HUES48 (cell line): ENCODE data around the gene NHSL1.
A peak's percentile ranks its signal among the peaks of the same experiment; 100 is the strongest.

Source experiments
- H3K27ac ChIP-seq: one replicate; pipeline ENCODE4 v1.7.0; 2013; ENCODE audit warnings: low read depth, low read length, inconsistent platforms
- H3K27me3 ChIP-seq: 2 replicates; pipeline ENCODE4 v1.6.1; 2013; ENCODE audit warnings: mild to moderate bottlenecking, low read length; ENCODE audit not compliant: control insufficient read depth, insufficient read depth
- H3K36me3 ChIP-seq: 2 replicates; pipeline ENCODE4 v1.6.1; 2013; ENCODE audit warnings: low read length; ENCODE audit not compliant: control insufficient read depth, insufficient read depth
- H3K4me1 ChIP-seq: 2 replicates; pipeline ENCODE4 v1.6.1; 2013; ENCODE audit warnings: mild to moderate bottlenecking, low read length; ENCODE audit not compliant: control insufficient read depth, insufficient read depth
- H3K4me3 ChIP-seq: 2 replicates; pipeline ENCODE4 v1.5.1; 2013; ENCODE audit warnings: mild to moderate bottlenecking, low read depth, low read length
- H3K9ac ChIP-seq: 2 replicates; pipeline ENCODE4 v1.6.1; 2013; ENCODE audit warnings: mild to moderate bottlenecking, low read depth, low read length, moderate library complexity
- H3K9me3 ChIP-seq: 2 replicates; pipeline ENCODE4 v1.6.1; 2013; ENCODE audit warnings: low read length; ENCODE audit not compliant: control insufficient read depth, insufficient read depth

Gene NHSL1

GRCh38 chr6:138377844-138378243 lies 121.5 kb downstream of the NHSL1 start, which contains the start of gene SMIM28:
Gene SMIM28, plus strand, starts transcription at chr6:138377905. Its CDS starts 168 bp downstream, at chr6:138378073.
- H3K27me3 ChIP-seq, result no peaks in the 10 kb centered on the region
- H3K4me1 ChIP-seq, result peaks cover 19% of the 10 kb centered on the region
- H3K9ac ChIP-seq, result no peak within 1 kb of the TSS
- no peak within 1 kb of the TSS for H3K4me3 ChIP-seq
- no peaks in the 10 kb centered on the region for H3K36me3 ChIP-seq
- H3K9me3 ChIP-seq, result no peaks in the 10 kb centered on the region
- H3K27ac ChIP-seq, result peak within 1 kb of the TSS; percentile 44

- peaks cover 19% of the 10 kb centered on the region for H3K4me1 ChIP-seq
- no peaks in the 10 kb centered on the region for H3K36me3 ChIP-seq
- no peak overlapping the region for H3K27ac ChIP-seq
- no peak overlapping the region for H3K4me3 ChIP-seq
- no peak overlapping the region for H3K9ac ChIP-seq
- H3K9me3 ChIP-seq, result no peaks in the 10 kb centered on the region
- no peaks in the 10 kb centered on the region for H3K27me3 ChIP-seq
Measured at GRCh38 chr6:138377042-138377441, 122.3 kb downstream of the NHSL1 start.

GRCh38 chr6:138374815-138375214 lies 124.5 kb downstream of the NHSL1 start:
- H3K27ac ChIP-seq, result no peak overlapping the region
- no peaks in the 10 kb centered on the region for H3K36me3 ChIP-seq
- H3K4me1 ChIP-seq, result peaks cover 33% of the 10 kb centered on the region
- H3K9me3 ChIP-seq, result no peaks in the 10 kb centered on the region
- no peak overlapping the region for H3K9ac ChIP-seq
- no peaks in the 10 kb centered on the region for H3K27me3 ChIP-seq
- no peak overlapping the region for H3K4me3 ChIP-seq

- Histone ChIP-seq H3K27ac (no peak overlapping the region), H3K9ac (no peak overlapping the region), H3K36me3 (no peaks in the 10 kb centered on the region), H3K4me1 (peaks cover 34% of the 10 kb centered on the region), H3K27me3 (no peaks in the 10 kb centered on the region), H3K9me3 (no peaks in the 10 kb centered on the region), H3K4me3 (no peak overlapping the region)
Measured at GRCh38 chr6:138374230-138374629, 125.1 kb downstream of the NHSL1 start.

- no peak overlapping the region for H3K9ac ChIP-seq
- H3K27me3 ChIP-seq, result no peaks in the 10 kb centered on the region
- H3K9me3 ChIP-seq, result no peaks in the 10 kb centered on the region
- no peak overlapping the region for H3K27ac ChIP-seq
- H3K4me1 ChIP-seq, result peaks cover 21% of the 10 kb centered on the region
- H3K4me3 ChIP-seq, result no peak overlapping the region
- H3K36me3 ChIP-seq, result no peaks in the 10 kb centered on the region
Measured at GRCh38 chr6:138372711-138373463, 126.4 kb downstream of the NHSL1 start.
